ENCODE results near the gene SARS2.
"Not testable (repeated sequence)": the region's sequence is repeated elsewhere in the genome, so short reads cannot be mapped to it uniquely, and the experiment has no call there.

SARS2 gene

DNA sequence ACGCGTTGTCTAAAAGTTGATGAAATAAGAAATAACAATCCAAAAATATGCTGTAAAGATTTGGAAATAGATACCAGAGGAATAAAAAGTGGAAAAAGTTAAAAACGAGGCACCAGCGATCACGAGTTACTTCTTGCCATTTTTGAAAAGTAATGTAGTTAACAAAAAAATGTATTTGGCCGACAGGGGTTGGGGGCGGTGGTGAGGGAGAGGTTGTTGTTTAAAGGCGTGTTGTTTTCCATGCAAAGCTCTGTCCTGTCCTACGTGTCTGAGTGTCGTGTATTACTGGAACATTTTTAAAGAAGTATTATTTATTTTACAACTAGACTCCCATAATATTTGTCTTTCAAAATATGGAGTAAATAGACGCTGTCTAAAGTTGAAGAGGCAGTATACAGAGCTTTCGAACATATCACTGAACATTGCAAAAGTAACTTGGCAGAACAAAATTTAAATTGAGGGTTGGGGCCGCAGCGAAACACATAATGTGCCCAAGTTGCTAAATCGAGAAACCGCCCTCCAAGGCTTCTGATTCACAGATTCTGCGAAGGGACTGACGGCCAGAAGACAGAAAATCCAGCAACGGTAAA lies 44.2 kb upstream of the SARS2 start:
- TF ChIP-seq, protein P1, sequence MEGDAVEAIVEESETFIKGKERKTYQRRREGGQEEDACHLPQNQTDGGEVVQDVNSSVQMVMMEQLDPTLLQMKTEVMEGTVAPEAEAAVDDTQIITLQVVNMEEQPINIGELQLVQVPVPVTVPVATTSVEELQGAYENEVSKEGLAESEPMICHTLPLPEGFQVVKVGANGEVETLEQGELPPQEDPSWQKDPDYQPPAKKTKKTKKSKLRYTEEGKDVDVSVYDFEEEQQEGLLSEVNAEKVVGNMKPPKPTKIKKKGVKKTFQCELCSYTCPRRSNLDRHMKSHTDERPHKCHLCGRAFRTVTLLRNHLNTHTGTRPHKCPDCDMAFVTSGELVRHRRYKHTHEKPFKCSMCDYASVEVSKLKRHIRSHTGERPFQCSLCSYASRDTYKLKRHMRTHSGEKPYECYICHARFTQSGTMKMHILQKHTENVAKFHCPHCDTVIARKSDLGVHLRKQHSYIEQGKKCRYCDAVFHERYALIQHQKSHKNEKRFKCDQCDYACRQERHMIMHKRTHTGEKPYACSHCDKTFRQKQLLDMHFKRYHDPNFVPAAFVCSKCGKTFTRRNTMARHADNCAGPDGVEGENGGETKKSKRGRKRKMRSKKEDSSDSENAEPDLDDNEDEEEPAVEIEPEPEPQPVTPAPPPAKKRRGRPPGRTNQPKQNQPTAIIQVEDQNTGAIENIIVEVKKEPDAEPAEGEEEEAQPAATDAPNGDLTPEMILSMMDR (conservative IDR thresholded peaks at IDR 0.05) = no peak
- no peak overlapping the region for H3K27ac ChIP-seq

DNA sequence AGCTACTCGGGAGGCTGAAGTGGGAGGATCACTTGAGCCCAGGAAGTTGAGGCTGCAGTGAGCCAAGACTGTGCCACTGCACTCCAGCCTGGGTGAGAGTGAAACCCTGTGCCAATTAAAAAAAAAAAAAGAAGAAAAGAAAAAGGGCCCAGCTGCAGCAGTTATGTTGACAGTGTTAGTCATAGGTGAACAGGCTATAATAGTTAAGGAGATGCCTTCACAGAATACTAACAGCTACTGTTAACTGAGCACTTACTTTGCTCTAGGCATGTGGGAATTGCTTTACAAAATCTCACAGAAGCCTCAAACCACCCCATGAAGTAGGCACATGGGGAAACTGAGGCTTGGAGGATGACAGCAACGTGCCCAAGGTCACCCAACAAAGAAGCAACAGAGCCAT lies 41.1 kb upstream of the SARS2 start:
- H3K27ac ChIP-seq = no peak overlapping the region

DNA sequence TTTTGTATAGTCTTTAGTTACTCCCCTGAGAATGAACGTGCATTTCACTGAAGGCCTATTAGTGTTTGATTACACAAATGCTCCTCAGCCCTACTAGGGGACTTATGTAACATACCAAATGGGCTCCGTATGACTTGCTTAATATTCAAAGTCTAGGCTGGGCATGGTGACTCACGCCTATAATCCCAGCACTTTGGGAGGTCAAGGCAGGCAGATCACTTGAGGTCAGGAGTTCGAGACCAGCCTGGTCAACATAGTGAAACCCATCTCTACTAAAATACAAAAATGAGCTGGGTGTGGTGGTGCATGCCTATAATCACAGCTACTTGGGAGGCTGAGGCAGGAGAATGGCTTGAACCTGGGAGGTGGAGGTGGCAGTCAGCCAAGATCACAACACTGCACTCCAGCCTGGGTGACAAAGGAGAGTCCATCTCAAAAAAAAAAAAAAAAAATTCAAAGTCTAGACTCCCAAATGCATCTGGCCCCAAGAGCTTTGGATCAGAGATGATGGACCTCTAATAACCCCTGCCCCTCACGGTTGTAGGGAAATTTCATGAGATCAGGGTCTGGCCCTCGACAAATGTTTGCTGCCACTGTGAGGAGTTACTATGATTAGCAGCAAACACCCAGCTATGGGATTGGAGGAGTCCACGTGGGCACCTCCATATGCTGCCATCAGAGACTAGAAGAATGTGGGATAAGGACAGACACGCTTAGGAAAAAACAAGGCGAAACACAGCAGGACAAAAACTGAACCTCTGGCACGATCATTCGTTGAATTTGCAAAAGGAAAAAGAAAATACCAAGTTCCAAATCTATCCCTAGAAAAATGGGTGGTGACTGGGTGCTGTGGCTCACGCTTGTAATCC lies 40.3 kb upstream of the SARS2 start:
- no peak overlapping the region for H3K27ac ChIP-seq
- TF ChIP-seq, protein P1 (conservative IDR thresholded peaks at IDR 0.05) = no peak

More for the DNA sequence above, 41.1 kb upstream of the SARS2 start:
- TF ChIP-seq, protein P1 (conservative IDR thresholded peaks at IDR 0.05) = no peak

DNA sequence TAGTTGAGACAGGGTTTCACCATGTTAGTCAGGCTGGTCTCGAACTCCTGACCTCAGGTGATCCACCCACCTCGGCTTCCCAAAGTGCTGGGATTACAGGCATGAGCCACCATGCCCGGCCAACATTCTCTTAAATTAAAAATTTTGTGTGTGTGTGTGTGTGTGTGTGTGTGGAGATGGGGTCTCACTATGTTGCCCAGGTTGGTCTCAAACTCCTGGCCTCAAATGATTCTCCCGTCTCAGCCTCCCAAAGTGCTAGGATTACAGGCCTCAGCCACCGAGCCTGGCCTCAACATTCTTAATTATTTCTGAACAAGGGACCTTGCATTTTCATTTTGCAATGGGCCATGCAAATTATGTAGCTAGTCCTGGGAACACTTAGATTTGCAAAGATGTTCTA lies 35.6 kb upstream of the SARS2 start:
- H3K27ac ChIP-seq = not testable (repeated sequence)

DNA sequence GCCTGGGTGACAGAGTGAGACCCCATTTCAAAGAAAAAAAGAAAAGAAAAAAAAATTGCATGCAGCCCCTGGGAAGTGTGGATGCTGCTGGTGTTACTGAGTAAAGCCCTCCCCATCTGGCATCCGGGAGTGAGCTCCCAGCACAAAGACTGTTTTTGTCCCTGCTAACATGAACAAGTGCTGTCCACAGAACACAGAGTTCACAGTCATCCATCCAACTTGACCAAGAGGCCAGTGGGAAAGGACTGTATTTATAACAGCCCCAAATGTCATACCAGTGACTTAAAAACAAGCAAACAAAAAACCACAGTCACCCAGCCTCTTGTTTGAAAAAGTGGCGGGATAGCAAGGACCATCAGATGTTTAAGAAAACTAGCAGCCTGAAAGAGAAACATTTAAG lies 34.2 kb upstream of the SARS2 start:
- H3K27ac ChIP-seq = no peak overlapping the region
- TF ChIP-seq, protein P1 (conservative IDR thresholded peaks at IDR 0.05) = no peak

DNA sequence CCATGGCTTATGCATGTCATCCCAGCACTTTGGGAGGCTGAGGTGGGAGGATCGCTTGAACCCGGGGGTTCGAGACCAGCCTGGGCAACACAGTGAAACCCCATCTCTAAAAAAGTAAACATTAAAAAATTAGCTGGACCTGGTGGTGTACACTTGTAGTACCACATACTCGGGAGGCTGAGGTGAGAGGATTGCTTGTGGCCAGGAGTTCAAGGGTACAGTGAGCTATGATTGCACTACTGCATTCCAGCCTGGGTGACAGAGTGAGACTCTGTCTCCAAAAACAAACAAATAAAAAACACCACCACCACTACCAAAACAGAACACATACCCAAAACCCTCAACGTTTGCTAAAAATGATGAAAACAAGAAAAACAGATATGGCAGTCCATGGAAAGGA lies 29.1 kb upstream of the SARS2 start:
- H3K27ac ChIP-seq = no peak overlapping the region
- TF ChIP-seq, protein P1 (conservative IDR thresholded peaks at IDR 0.05) = no peak

DNA sequence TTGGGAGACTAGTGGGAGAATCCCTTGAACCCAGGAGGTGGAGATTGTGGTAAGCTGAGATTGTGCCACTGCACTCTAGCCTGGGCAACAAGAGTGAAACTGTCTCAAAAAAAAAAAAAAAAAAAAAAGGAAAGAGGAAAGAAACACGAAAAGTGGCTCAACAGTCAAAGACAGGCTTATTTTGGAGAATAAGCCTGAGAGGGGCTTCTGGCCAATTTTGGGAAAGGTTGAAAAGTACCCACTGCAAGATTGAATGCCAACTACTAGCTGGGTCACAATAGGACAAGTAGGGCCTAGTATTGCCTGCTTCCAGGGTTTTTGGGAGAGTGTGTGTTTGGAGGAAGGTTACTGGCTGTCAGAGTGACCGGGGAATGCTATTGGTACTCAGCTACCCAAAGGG lies 27.7 kb upstream of the SARS2 start:
- TF ChIP-seq, protein P1 (conservative IDR thresholded peaks at IDR 0.05) = no peak
- no peak overlapping the region for H3K27ac ChIP-seq

DNA sequence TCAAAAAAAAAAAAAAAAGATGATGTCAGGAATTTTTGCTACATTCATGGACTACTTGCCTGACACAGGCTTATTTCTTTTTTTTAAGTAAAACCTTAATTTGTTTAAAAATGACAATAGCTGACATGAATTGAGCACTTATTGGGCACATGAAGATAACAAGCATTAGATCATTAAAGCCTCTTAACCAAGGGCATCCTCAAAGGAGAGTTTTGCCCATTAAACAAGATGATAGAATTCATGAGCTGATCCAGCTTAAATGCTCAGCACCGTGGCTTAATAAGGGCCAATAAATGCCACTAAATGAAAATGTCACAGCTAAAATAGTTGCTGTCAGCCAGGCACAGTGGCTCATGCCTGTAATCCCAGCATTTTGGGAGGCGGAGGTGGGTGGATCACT lies 25.7 kb upstream of the SARS2 start:
- TF ChIP-seq, protein P1 (conservative IDR thresholded peaks at IDR 0.05) = no peak
- no peak overlapping the region for H3K27ac ChIP-seq

Measured in VCaP (cell line).